ENCODE data around the gene CHP1.

DNA sequence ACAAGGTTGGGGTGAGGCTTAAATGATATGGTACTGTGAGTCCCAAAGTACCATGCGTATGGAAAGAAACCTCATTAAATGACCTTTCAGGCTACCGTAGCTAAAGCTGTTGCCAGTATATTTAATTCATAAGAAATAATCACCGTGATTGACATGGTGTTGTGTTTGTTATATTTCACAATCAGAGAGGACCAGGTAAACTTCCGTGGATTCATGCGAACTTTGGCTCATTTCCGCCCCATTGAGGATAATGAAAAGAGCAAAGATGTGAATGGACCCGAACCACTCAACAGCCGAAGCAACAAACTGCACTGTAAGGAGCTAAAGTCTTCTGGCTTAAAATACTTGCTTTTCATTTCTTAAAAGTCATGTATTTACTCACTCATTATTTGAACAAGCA, 31.5 kb downstream of the CHP1 start:
- no peak for TF ChIP-seq EZH2 (IDR thresholded peaks at IDR 0.05; ENCODE audit: low read length, unreplicated experiment)
- TF ChIP-seq, protein P1, sequence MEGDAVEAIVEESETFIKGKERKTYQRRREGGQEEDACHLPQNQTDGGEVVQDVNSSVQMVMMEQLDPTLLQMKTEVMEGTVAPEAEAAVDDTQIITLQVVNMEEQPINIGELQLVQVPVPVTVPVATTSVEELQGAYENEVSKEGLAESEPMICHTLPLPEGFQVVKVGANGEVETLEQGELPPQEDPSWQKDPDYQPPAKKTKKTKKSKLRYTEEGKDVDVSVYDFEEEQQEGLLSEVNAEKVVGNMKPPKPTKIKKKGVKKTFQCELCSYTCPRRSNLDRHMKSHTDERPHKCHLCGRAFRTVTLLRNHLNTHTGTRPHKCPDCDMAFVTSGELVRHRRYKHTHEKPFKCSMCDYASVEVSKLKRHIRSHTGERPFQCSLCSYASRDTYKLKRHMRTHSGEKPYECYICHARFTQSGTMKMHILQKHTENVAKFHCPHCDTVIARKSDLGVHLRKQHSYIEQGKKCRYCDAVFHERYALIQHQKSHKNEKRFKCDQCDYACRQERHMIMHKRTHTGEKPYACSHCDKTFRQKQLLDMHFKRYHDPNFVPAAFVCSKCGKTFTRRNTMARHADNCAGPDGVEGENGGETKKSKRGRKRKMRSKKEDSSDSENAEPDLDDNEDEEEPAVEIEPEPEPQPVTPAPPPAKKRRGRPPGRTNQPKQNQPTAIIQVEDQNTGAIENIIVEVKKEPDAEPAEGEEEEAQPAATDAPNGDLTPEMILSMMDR (conservative IDR thresholded peaks at IDR 0.05; ENCODE audit: low read depth, low read length): no peak
- TF ChIP-seq EZH2phosphoT487 (IDR thresholded peaks at IDR 0.05; ENCODE audit: borderline replicate concordance, low read length): no peak
